NOMO-1 treated with dmso at 0.1 percent for 144 hours (cell line): Measurements from ENCODE around the gene RBP3.

ENCODE experiments used
- DNase-seq: peaks from one replicate; lab custom pipeline; 2025; ENCODE audit not compliant: unreplicated experiment; lab: John Stamatoyannopoulos, UW

RBP3 gene

DNA sequence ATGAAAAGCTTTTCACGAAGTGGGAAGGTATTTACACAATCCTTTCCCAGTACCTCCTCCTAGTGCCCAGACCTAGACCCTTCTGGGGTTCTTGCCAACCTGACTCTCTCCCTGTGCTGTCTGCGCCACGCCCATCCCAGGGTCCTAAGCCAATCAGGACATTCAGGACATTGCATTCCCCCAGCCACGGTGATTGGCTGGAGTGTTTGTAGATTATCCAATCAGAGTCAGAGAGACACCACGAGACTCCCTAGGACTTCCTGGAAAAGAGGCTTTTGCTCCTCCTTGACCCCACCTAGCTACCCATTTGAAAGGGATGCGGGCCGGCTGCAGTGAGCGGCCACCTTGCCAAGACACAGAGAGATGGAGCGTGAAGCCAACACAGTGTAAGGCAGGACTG lies 29.5 kb upstream of the RBP3 start:
- DNase-seq: no peak

DNA sequence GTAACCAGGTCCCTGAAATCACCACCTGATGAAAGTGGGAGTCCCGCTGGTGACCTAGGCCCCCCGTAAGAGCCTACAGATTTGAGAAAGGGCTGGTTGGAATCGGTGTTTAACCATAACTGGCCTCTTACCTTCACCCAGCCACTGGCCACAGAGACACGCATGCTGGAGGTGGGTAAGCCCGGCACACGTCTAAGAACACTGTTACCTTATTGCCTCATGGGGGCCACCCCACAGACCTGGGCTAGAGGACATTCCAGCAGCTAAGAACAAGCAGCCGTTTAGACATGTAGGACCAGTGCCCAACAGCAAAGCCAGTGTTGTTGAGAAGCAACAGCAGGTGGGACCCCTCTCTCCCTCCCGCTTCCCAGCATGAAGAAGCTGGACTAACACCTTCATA lies 28.4 kb upstream of the RBP3 start:
- DNase-seq: no peak

DNA sequence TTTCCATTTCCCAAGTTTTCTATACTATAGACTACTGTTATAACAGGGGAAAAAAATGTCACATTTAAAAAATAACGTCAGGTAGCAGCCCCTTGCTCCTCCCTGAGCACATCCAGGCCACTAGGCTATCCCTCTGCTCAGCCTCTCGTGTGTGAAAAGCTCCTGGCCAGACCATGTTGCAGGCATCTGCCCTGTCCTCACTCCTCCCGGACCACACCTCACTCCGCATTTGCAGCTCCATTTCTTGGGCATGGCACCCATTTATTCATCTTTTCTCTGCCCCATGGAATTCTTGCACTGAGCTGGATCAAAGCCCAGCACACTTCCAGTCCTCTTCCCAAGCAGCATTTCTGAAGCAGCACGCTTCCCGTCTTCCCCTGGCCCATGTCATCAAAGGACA lies 27.4 kb upstream of the RBP3 start:
- DNase-seq: no peak

DNA sequence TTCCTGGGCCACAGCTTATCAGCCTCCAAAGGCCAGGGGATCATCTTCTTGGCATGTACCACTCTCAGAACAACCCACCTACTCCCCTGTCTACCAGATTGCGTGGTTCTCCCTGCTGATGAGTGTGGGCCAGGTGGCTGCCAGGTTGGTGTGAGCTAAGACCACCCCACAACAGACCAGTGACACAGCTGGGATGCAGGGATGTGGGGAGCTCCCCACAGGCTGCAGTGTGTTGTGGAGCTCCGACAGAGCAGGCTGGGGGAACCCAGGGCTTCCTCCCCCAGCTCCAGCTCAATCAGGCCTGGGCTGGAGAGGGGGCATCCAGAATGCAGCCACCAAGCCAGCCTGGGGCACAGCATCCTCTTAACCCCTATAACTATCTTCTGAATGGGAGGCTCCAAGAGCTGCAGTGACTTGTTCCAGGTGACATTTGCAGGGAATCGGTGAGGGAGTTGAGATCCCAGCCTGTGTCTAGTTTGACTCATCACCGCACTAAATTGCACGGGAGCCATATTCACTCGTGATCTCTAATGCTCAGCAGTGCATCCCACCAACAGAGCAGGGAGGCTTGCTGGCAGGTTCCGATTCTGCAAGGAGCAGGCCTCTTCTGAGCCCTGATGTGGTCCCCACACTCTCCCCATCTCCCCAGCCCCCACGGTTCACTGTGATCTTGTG lies 26.5 kb upstream of the RBP3 start:
- DNase-seq: no peak

DNA sequence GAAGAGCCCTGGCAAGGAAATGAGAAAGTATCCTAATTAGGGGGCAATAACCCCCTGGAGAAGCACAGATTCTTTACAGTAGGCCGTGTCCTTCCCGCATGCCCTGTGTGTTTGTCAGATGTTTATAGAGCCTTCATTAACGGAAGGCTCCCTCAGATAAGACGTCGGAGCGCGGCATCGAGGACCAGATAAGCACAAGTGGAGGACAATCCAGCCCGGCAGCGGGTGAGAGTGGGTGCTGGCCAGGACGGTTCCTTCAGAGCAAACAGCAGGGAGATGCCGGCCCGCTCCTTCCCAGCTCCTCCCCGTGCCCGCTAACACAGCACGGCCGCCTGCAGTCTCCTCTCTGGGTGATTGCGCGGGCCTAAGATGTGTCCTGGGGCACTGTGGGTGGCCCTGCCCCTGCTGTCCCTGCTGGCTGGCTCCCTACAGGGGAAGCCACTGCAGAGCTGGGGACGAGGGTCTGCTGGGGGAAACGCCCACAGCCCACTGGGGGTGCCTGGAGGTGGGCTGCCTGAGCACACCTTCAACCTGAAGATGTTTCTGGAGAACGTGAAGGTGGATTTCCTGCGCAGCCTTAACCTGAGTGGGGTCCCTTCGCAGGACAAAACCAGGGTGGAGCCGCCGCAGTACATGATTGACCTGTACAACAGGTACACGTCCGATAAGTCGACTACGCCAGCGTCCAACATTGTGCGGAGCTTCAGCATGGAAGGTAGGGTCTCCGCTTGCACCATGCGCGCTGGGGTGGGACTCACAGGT lies 25.7 kb upstream of the RBP3 start, which contains the start of gene GDF2:
Gene GDF2, plus strand, starts transcription at position 155 of the 762 bp plus-strand sequence. Its CDS starts 215 bp downstream, at position 370.
- no peak for DNase-seq

DNA sequence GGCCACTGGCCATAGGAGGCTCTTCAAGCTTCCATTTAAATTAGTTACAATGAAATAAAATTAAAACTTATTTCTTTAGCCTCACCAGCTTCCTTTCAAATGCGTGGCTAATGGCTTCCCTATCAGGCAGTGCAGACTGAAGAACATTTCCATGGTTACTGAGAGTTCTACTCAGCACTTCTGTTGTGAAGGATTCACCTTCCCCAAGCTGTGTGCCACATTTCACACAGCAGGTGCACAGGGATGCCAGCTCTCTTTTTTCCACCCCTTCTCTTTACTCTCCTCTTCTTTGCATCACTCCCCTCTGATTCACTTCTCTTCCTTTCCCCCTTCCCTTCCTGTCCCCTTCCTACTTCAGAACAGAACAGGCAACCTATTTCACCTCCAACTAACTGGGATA lies 25.1 kb upstream of the RBP3 start:
- DNase-seq: no peak

DNA sequence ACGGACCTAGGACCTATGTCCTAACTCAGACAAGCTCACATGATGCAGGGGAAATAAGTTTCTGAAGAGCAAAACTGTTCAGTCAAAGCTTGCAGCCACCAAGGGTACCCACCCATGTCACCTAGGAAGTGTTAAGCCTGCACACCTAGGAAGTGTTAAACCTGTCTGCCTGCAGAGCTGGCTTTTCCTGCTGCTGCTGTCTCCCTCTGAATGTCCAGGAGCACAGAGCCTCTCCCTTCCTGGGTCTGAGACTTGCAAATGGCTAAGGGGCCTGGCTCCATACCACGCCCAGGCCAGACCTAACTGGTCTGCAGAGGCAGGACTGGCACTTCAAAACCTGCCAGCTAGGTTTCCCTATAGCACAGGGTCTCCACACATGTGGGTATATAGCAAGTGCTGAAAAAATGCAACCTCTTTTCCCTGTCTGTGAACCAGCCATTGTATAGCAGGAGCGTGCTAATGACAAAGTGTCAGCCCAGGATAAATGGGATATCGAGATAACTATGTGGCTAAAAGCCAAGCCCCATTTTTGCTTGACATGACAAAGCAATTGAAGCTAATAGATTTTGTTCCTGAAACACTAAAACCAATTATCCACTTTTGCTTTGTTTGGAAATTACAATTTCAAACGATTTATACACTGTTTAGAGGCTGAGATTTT lies 24.4 kb upstream of the RBP3 start:
- DNase-seq: no peak

DNA sequence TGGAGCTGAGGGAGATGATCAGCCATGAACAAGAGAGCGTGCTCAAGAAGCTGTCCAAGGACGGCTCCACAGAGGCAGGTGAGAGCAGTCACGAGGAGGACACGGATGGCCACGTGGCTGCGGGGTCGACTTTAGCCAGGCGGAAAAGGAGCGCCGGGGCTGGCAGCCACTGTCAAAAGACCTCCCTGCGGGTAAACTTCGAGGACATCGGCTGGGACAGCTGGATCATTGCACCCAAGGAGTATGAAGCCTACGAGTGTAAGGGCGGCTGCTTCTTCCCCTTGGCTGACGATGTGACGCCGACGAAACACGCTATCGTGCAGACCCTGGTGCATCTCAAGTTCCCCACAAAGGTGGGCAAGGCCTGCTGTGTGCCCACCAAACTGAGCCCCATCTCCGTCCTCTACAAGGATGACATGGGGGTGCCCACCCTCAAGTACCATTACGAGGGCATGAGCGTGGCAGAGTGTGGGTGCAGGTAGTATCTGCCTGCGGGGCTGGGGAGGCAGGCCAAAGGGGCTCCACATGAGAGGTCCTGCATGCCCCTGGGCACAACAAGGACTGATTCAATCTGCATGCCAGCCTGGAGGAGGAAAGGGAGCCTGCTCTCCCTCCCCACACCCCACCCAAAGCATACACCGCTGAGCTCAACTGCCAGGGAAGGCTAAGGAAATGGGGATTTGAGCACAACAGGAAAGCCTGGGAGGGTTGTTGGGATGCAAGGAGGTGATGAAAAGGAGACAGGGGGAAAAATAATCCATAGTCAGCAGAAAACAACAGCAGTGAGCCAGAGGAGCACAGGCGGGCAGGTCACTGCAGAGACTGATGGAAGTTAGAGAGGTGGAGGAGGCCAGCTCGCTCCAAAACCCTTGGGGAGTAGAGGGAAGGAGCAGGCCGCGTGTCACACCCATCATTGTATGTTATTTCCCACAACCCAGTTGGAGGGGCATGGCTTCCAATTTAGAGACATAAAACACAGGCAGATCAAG lies 22.6 kb upstream of the RBP3 start:
- DNase-seq: no peak

DNA sequence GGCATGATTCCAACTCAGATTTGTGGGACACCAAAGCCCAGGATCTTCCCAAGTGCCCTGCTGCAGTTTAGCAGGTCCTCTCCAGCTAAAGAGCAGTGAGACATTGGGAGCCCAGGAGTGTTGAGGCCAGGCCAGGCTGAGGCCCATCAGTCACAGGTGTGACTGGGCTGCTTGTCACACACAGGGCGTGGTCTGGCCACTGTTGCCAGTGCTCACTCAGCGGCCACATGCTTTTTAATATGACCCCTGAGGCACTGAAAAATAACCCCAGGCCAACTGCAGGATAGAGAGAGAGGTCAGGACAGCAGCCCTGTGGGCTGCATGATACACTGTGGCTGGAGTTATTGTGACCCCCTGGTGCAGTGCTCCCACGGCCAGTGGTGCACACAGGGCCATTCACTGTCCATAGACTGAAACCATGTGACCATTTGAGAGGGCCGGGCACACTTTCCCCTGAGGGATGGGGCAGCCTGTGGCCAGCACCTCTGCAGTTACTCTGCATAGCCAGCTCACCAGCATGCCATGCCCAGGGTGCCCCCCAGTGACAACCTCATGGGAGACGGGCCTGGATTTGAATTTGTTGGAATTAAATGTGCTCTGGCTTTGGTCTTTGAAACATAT lies 21.7 kb upstream of the RBP3 start:
- no peak for DNase-seq

DNA sequence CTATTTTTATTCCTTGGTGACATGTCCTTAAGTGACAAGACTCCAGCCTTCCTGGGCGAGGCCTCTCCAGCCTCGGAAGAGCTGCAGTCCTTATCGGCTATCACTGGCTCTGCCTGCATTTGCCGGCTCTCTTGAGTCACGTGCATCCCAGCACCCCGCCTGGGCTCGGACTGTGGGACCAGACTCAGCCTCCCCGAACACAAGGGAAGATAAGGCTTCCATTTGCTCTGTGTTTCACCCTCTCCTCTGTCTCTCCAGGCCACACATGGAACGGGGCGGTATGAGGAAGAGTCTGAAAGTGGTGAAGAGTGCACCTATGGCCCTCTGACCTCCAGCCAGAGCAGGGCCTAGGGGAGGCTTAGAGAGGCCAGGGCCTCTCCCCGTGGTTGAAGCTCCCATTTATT lies 21.2 kb upstream of the RBP3 start:
- DNase-seq: no peak

DNA sequence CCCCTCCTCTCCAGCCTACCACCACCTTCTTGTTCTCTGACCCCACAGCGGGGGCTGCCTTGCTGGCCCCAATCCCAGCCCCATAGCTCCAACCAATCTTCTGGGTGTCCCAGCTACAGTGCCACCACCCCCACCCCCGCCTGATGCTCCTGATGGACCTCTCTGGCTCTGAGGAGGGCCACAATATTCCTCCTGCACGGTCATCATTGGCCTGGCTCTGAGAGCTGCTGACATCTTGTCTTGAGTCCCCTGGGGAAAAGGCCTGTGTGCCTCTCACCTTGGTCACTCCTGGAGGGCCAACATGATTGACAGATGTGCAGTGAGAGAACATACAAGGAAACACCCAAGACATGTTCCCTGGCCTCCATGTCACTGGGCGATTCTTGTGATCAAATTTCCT lies 18.3 kb upstream of the RBP3 start:
- no peak for DNase-seq

DNA sequence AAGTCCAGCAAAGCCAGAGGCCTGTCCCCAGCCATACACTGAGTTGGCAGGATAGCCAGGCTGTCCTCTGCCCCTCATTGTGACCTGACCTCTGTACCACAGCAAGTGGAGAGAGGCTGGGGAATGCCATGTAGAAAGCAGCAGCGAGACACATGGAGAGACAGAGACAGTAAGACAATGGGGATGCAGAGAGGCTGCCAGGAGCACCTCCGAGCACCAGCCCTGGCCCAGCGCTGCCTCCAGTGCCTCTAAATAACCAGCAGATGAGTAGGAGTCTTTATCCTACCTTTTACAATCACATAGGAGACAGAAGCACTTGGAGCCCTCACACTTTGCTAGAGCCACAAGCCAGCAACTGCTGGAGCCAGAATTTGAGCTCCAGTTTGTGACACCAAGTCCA lies 17.8 kb upstream of the RBP3 start:
- no peak for DNase-seq

DNA sequence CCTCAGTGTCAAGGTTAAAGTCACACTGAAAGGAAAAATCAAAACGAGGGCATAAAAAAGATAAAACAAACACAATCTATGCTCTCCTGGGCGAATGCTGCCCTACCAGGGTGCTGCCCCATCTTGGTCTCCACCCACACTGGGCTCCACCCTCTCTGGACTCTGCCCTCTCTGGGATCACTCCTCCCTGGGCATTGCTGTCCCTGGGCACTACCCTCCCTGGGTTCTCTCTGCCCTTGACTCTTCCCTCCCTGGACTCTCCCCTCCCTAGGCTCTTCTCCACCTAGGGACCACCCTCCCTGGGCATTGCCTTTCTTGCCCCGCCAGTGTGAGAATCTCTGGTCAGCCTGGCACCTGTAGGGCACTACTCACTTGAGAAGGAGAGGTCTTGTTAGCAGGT lies 17.4 kb upstream of the RBP3 start:
- no peak for DNase-seq

DNA sequence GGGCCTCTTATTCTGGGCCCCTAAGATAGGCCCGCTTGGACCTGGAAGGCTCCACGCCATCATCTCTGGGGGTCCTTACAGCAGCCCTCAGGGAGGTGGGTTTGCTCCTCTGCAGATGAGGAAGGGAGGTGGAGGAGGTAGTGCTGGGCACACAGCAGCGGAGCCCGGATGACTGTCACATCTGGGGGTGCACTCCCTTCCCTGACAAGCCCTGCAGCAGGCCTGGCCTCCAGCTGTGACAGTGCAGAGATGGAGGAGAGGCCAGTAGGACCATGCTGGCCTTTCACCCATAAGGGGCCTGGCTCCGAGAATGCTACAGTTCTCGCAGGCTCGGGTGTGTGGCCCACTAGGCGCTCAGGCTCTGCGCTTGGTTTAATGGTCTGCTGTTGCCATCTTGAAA lies 16.7 kb upstream of the RBP3 start:
- no peak for DNase-seq

DNA sequence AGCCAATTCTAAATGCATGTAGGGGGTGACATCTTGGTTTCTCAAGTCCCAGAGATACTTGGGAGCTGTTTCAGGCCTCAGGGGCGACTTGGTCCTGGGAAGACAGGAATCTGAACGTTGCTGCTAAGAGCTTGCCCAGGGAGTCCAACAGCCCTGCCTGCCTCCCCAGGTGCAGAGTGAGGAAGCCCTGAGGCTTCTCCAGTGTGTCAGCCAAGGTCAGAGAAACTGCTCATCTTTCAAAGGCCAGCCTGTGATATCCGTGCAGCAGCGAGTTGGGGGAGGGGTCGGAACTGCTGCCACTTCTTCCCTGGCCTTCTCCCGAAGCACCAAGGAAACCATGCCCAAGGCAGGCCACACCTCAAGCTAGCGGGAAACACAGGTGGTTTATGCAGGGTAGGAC lies 16.2 kb upstream of the RBP3 start:
- DNase-seq: no peak

DNA sequence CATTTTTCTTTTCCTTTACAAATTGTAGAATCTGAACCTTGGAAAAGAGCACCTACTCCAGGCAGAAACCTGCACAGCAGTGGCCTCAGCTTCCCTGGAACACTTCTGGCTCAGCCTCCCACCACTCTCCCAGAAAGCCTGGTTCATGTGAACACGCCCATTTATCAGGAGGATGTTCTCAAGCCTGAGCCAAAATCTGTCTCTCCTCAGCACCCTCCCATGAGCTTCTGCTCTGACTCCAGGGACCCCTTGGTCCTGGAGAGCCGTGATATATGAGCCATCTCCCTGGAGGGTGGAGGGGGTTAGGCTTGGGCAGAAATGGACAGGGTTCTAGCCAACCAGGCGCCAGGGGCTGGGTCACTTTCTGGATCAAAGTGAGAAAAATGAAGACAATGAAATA lies 15.8 kb upstream of the RBP3 start:
- DNase-seq: no peak

DNA sequence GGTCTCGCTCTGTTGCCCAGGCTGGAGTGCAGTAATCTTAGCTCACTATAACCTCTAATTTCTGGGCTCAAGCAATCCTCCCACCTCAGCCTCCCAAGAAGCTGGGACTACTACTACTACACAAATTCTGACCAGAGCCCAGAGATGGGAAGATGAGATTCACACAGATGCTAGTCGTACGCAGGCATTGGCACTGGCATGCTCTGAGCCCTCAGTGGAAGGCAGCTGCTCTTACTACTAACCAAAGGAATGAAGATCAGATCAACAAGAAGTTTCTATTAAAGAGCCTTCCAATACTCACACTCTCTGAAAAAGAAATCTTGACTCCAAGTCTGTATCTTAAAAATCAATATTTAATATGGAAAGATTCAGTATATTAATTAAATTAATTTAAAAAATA lies 15.2 kb upstream of the RBP3 start:
- no peak for DNase-seq

DNA sequence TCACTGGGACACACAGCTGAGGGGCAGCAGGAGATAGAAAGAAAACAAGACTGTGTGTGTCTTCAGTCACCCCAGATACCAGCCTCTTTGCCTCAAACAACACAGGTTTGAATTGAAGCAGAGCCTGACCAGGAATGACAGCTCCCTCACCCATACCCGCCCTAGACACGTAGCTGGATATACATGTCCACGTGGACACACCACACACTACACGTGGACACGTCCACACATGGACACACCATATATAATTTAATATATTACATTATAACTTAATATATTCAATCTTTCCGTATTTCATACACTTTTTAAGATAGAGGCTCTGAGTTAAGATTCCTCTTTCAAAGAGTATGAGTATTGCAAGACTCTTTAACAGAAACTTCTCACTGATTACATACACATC lies 14.6 kb upstream of the RBP3 start:
- no peak for DNase-seq

DNA sequence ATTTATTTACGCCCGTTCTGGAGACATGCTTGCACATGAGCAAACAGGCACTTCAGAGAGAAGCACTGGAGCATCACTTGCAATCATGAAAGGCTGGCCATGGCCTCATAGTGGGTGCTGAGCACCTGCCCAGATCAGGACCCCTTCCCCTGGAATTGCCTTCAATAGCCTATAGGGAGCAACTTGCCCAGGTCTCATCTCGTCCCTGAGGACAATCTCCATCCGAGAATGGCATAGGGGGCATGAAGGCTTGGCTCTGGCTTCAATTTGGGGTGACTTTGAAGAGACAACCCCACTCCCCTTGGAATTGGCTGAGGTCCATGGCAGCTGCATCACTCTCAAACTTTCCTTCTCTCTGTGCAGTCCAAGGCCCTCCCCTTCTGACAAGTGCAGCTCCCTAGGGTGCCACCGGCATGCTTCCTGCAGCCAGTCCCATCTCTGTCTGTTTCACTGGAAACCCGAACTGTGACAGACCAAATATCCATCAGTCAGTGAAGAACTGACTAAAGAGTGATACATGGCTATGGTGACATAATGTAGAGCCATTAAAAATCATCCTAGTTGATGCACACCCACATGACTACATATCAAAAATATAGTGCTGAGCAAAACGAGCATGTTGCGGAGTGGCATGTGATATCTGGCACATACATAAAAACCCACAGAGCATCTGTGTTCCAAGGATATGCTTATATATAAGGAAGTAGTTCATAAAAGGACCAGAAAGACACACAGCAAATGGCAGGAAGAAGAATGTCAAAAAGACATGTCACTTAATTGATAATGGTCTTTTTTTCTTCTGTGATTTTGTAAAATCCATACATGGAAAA lies 13.5 kb upstream of the RBP3 start:
- DNase-seq: no peak

DNA sequence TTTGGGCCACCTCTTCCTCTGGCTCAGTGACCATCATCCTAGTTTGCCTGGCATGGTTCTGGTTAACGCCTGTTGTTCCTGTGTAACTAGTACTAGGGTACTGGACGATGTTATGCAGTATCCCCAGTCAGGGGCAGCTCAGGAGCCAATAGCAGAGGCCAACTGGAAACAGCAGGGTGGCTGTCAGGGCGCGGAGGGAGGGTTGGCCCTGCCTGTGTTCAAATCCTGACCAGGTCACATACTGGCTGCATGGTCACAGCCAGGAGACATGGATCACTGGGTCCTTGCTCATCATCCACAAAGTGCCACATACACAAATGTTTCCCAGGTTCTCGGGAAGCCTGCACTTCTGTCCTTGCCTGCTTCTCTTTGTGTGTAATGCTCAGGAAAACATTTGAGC lies 12.3 kb upstream of the RBP3 start:
- no peak for DNase-seq
